K562 (cell line): ENCODE data around the gene CEP131. TPM values are rescaled to one million over a fixed set of nuclear protein-coding genes. Genes with fewer than 3 reads are reported as not detected.

ENCODE experiments used
- ASH1L ChIP-seq: fragments of 450-650 bp; IDR thresholded peaks from 2 replicates; pipeline ENCODE4 v1.6.1; 2018; ENCODE audit warnings: borderline replicate concordance, mild to moderate bottlenecking, low read depth; ENCODE audit not compliant: partially characterized antibody
- BRD9 ChIP-seq: fragments of 450-650 bp; IDR thresholded peaks from 2 replicates; pipeline ENCODE4 v1.6.1; 2018; ENCODE audit warnings: low read depth; ENCODE audit not compliant: partially characterized antibody
- CBX1 ChIP-seq: sonication (generic); IDR thresholded peaks from 2 replicates; pipeline ENCODE4 v1.6.1; 2016; ENCODE audit warnings: antibody characterized with exemption, low read depth, mild to moderate bottlenecking
- ETV1 ChIP-seq: fragments of 450-650 bp; conservative IDR thresholded peaks from 2 replicates; pipeline ENCODE4 v1.6.1; 2016; ENCODE audit warnings: missing genetic modification characterization, control low read depth, low read depth, missing compliant biosample characterization
- GTF2E2 ChIP-seq: fragments of 200-800 bp; sonication (Bioruptor generic); IDR thresholded peaks from 2 replicates; pipeline ENCODE4 v1.6.1; 2016; ENCODE audit warnings: missing genetic modification characterization, missing compliant biosample characterization
- HCFC1 ChIP-seq: IDR thresholded peaks from 2 replicates; pipeline ENCODE4 v1.6.1; 2012; ENCODE audit warnings: low read depth, low read length, improper control_type of control experiment
- HDAC3 ChIP-seq: fragments of 450-650 bp; IDR thresholded peaks from 2 replicates; pipeline ENCODE4 v1.6.1; 2018; ENCODE audit warnings: borderline replicate concordance, mild to moderate bottlenecking, moderate library complexity; ENCODE audit not compliant: partially characterized antibody
- HEY1 ChIP-seq: fragments of 250-450 bp; sonication (Bioruptor Pico); IDR thresholded peaks from 2 replicates; pipeline ENCODE4 v1.5.0; 2020; ENCODE audit warnings: mild to moderate bottlenecking, moderate library complexity, borderline replicate concordance
- HNRNPK ChIP-seq: fragments of 200-400 bp; formaldehyde crosslinking; IDR thresholded peaks from one replicate; pipeline ENCODE4 v1.6.1; 2018; ENCODE audit warnings: mild to moderate bottlenecking, low read depth, low read length; ENCODE audit not compliant: poor library complexity, severe bottlenecking
- KDM5B ChIP-seq: fragments of 200-600 bp; sonication (generic); IDR thresholded peaks from 2 replicates; pipeline ENCODE4 v1.6.1; 2012; ENCODE audit warnings: low read depth, mild to moderate bottlenecking, moderate library complexity, low read length, control low read depth, inconsistent platforms; ENCODE audit not compliant: insufficient replicate concordance
- MCM3 ChIP-seq: fragments of 450-650 bp; IDR thresholded peaks from 2 replicates; pipeline ENCODE4 v1.6.1; 2016
- MCM7 ChIP-seq, 2 experiments: fragments of 450-650 bp; IDR thresholded peaks; 2 replicates each; pipeline ENCODE4 v1.6.1; 2016 to 2018
- RBFOX2 ChIP-seq: fragments of 200-400 bp; formaldehyde crosslinking; IDR thresholded peaks from 2 replicates; pipeline ENCODE4 v1.6.1; 2017; ENCODE audit warnings: low read depth, mild to moderate bottlenecking, low read length, moderate library complexity
- SMAD3 ChIP-seq: fragments of 450-650 bp; formaldehyde crosslinking; conservative IDR thresholded peaks from 2 replicates; pipeline ENCODE4 v1.4.0; 2020; ENCODE audit warnings: mild to moderate bottlenecking
- WHSC1 ChIP-seq: IDR thresholded peaks from one replicate; pipeline ENCODE4 v1.6.1; 2012; ENCODE audit warnings: low read length, control low read depth, inconsistent platforms
- ZFP36 ChIP-seq: fragments of 150-350 bp; IDR thresholded peaks from 2 replicates; pipeline ENCODE4 v1.6.1; 2018; ENCODE audit warnings: low read length, low read depth; ENCODE audit not compliant: partially characterized antibody
- ZNF830 ChIP-seq: fragments of 250-450 bp; sonication (Bioruptor Pico); IDR thresholded peaks from 2 replicates; pipeline ENCODE4 v1.5.0; 2021; ENCODE audit warnings: mild to moderate bottlenecking
- polyA plus RNA-seq, 8 experiments: library from polyadenylated mRNA; depleted of rRNA in 4 of 8; stranded (reverse) in 5 of 8; unstranded in 3 of 8; fragments of >200 nt; fragmentation: Nextera tagmentation in 2 of 8; fragmentation: Illumina TruSeq in 1 of 8; extraction: Ambion mirVana in 2 of 8; extraction: Trizol in 1 of 8; gene quantifications; 2 replicates each; pipeline versions ENCODE4 v1.2.1 to v1.2.3, GENCODE V29; 2011 to 2014; ENCODE audit warnings: inconsistent platforms in 1 of 8, missing spikeins in 1 of 8
- total RNA-seq, 7 experiments: library from RNA; depleted of rRNA in 6 of 7; stranded (reverse); fragments of >200 nt in 6 of 7; fragmentation: Illumina TruSeq in 2 of 7; extraction: Trizol in 2 of 7; gene quantifications; 2 replicates each; pipeline versions ENCODE4 v1.2.1 to v1.2.3, GENCODE V29; 2011 to 2021; ENCODE audit warnings: low replicate concordance in 1 of 7
- TF ChIP-seq, protein P1 (sequence below): sonication (generic); formaldehyde crosslinking; IDR thresholded peaks from 2 replicates; pipeline ENCODE4 v1.8.0; 2023; ENCODE audit warnings: mild to moderate bottlenecking, missing genetic modification reagents
- TF ChIP-seq, protein P2 (sequence below): IDR thresholded peaks from 2 replicates; pipeline ENCODE4 v1.6.1; 2011; ENCODE audit not compliant: insufficient read length; ENCODE audit errors: extremely low read depth
- TF ChIP-seq, protein P3 (sequence below): fragments of 250-450 bp; sonication (Bioruptor Pico); IDR thresholded peaks from 2 replicates; pipeline ENCODE4 v1.8.0; 2021; ENCODE audit warnings: borderline replicate concordance, mild to moderate bottlenecking, moderate library complexity; ENCODE audit not compliant: poor library complexity, severe bottlenecking
- TF ChIP-seq, protein P4 (sequence below): fragments of 450-650 bp; IDR thresholded peaks from 2 replicates; pipeline ENCODE4 v1.6.1; 2016; ENCODE audit warnings: borderline replicate concordance

CEP131 gene
- total and polyA plus RNA-seq, 9 of the 15 experiments (the other 6 are each of a cell fraction or from before 2014, with no cell fraction given), result 0.24 to 21.2 (median 2.3) TPM

DNA sequence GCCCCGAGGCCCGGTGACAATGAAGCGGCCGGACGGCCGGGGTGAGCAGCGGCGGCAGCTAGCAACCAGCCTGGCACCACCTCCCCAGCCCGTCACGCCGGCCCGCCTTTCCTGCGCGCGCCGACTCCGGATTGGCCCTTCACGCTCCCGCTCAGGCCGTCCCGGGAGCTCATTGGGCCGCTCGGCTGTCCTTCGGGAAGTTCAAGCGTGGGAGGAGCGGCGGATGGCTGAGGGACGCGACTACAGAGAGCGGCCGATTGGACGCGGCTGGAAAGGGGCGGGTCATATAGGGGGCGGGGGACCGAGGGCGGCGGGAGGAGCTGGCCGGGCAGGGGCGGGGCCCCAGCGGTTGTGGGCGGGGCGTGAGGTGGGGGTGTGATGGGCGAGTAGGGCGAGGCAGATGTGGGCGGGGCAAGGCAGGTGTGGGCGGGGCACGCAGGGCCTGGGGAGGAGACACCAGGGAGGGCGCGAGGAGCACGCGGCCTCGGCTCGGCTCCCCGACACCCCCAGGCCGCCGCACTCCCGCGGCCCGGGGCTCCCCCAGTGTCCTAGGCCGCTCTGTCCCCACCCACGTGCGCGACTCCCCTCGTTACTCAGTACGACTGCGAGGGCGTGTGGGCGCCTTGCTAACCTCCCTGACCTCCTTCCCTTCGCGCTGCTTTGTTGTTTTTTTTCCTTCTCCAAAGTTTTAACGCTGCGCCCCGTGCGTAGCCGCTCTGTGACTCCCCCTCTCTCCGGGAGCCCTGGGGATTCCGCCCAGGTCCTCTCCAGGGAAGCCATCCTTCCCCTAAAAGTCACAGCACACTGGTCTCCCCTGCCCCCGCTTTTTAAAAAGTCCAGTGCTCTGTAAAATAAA, at the start of gene CEP131 (continued):
- TF ChIP-seq, protein P1, sequence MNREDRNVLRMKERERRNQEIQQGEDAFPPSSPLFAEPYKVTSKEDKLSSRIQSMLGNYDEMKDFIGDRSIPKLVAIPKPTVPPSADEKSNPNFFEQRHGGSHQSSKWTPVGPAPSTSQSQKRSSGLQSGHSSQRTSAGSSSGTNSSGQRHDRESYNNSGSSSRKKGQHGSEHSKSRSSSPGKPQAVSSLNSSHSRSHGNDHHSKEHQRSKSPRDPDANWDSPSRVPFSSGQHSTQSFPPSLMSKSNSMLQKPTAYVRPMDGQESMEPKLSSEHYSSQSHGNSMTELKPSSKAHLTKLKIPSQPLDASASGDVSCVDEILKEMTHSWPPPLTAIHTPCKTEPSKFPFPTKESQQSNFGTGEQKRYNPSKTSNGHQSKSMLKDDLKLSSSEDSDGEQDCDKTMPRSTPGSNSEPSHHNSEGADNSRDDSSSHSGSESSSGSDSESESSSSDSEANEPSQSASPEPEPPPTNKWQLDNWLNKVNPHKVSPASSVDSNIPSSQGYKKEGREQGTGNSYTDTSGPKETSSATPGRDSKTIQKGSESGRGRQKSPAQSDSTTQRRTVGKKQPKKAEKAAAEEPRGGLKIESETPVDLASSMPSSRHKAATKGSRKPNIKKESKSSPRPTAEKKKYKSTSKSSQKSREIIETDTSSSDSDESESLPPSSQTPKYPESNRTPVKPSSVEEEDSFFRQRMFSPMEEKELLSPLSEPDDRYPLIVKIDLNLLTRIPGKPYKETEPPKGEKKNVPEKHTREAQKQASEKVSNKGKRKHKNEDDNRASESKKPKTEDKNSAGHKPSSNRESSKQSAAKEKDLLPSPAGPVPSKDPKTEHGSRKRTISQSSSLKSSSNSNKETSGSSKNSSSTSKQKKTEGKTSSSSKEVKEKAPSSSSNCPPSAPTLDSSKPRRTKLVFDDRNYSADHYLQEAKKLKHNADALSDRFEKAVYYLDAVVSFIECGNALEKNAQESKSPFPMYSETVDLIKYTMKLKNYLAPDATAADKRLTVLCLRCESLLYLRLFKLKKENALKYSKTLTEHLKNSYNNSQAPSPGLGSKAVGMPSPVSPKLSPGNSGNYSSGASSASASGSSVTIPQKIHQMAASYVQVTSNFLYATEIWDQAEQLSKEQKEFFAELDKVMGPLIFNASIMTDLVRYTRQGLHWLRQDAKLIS (CRISPR knock-in tag), result no peak
- TF ChIP-seq ETV1 (no peak), HDAC3 (no peak), MCM3 (no peak), WHSC1 (no peak), HCFC1 (no peak), MCM7 (IDR thresholded peaks at IDR 0.05) (no peak), ASH1L (peak; percentile 96), ZNF830 (no peak), GTF2E2 (tag) (no peak), BRD9 (no peak), RBFOX2 (peak; percentile 85), KDM5B (peak; percentile 57), HEY1 (no peak), ZFP36 (no peak), SMAD3 (no peak), HNRNPK (no peak), CBX1 (peak; percentile 56; the same call in 1 of the 2 replicates)
- TF ChIP-seq, protein P2, sequence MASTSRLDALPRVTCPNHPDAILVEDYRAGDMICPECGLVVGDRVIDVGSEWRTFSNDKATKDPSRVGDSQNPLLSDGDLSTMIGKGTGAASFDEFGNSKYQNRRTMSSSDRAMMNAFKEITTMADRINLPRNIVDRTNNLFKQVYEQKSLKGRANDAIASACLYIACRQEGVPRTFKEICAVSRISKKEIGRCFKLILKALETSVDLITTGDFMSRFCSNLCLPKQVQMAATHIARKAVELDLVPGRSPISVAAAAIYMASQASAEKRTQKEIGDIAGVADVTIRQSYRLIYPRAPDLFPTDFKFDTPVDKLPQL, result no peak
- TF ChIP-seq, protein P3, sequence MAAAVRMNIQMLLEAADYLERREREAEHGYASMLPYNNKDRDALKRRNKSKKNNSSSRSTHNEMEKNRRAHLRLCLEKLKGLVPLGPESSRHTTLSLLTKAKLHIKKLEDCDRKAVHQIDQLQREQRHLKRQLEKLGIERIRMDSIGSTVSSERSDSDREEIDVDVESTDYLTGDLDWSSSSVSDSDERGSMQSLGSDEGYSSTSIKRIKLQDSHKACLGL (CRISPR knock-in tag), result peak; percentile 17
- TF ChIP-seq, protein P4, sequence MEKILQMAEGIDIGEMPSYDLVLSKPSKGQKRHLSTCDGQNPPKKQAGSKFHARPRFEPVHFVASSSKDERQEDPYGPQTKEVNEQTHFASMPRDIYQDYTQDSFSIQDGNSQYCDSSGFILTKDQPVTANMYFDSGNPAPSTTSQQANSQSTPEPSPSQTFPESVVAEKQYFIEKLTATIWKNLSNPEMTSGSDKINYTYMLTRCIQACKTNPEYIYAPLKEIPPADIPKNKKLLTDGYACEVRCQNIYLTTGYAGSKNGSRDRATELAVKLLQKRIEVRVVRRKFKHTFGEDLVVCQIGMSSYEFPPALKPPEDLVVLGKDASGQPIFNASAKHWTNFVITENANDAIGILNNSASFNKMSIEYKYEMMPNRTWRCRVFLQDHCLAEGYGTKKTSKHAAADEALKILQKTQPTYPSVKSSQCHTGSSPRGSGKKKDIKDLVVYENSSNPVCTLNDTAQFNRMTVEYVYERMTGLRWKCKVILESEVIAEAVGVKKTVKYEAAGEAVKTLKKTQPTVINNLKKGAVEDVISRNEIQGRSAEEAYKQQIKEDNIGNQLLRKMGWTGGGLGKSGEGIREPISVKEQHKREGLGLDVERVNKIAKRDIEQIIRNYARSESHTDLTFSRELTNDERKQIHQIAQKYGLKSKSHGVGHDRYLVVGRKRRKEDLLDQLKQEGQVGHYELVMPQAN, result peak; percentile 50; the same call in 1 of the 2 replicates
